HG02678 (cell line): ENCODE data around the gene KIR3DL3.
"Not testable (repeated sequence)": the region's sequence is repeated elsewhere in the genome, so short reads cannot be mapped to it uniquely, and the experiment has no call there.

Experiments
- ATAC-seq: cut with Tn5 transposase; IDR thresholded peaks from one replicate; pipeline ENCODE4 v1.9.1; 2021; ENCODE audit warnings: mild to moderate bottlenecking, moderate library complexity; ENCODE audit not compliant: unreplicated experiment

The KIR3DL3 gene

GRCh38 chr19:54729416-54730188 is 5.4 kb downstream of the KIR3DL3 start:
- no peak for ATAC-seq

DNA sequence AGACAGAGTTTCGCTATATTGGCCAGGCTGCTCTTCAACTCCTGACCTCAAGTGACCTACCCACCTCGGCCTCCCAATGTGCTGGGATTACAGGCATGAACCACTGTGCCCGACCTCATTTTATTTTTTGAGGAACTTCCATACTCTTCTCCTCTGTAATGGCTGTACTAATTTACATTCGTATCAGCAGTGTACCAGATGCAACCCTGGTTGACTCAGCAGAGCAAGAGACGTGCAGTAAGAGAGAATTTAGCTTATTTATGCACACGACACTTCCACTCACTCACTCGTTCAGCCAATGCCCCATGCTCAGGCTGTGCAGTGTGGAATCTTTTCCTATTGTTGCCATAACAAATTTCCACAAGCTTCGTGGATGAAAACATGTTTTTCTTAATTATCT is 6.9 kb downstream of the KIR3DL3 start:
- no peak for ATAC-seq

GRCh38 chr19:54738306-54738705 is 14.1 kb downstream of the KIR3DL3 start, which contains the start of gene KIR2DL3:
KIR2DL3 (plus strand) TSS chr19:54738513; CDS start chr19:54738546, 33 bp downstream.
- ATAC-seq, result not testable (repeated sequence)

- ATAC-seq, result no peak
Measured at GRCh38 chr19:54738715-54739114, 14.5 kb downstream of the KIR3DL3 start.

DNA sequence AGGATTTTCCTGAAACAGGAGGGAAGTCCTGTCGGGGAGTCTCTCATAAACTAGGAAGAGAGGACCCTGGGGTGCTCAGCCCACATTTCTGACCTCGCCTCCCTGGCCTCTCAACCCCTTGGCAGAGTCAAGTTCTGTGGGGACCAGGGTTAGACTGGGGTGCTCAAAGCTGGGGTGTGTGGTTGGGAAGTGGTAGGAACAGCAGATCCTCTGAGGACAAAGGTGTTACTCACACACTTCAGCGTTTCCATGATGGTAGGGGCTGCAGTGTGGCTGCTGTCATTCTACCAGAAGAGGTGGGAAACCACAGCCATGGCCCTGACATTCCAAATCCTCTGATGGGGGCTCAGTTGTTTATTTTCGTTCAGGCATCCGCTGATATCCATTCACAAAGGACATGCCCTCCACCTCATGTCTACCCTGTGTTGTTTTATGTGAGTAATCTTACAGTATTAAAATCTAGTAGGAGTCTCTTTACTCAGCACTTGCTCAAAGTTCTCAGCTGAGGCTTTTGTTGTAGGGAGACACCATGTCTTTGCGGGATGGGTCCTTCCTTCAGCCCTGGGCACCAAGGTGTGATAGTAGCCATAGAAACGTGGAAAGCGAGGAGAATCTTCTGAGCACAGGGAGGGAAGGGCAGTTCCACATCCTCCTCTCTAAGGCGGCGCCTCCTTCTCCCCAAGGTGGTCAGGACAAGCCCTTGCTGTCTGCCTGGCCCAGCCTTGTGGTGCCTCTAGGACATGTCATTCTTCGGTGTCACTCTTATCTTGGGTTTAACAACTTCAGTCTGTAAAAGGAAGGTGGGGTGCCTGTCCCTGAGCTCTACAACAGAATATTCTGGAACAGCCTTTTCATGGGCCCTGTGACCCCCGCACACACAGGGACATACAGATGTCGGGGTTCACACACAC is 15.6 kb downstream of the KIR3DL3 start:
- no peak for ATAC-seq

DNA sequence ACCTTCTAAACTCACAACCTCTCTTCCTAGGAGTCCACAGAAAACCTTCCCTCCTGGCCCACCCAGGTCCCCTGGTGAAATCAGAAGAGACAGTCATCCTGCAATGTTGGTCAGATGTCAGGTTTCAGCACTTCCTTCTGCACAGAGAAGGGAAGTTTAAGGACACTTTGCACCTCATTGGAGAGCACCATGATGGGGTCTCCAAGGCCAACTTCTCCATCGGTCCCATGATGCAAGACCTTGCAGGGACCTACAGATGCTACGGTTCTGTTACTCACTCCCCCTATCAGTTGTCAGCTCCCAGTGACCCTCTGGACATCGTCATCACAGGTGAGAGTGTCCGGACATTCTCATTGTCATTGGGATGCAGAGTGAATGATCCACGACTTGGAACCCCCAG is 17.7 kb downstream of the KIR3DL3 start:
- not testable (repeated sequence) for ATAC-seq

GRCh38 chr19:54744080-54744479 is 19.8 kb downstream of the KIR3DL3 start:
- ATAC-seq, result not testable (repeated sequence)

DNA sequence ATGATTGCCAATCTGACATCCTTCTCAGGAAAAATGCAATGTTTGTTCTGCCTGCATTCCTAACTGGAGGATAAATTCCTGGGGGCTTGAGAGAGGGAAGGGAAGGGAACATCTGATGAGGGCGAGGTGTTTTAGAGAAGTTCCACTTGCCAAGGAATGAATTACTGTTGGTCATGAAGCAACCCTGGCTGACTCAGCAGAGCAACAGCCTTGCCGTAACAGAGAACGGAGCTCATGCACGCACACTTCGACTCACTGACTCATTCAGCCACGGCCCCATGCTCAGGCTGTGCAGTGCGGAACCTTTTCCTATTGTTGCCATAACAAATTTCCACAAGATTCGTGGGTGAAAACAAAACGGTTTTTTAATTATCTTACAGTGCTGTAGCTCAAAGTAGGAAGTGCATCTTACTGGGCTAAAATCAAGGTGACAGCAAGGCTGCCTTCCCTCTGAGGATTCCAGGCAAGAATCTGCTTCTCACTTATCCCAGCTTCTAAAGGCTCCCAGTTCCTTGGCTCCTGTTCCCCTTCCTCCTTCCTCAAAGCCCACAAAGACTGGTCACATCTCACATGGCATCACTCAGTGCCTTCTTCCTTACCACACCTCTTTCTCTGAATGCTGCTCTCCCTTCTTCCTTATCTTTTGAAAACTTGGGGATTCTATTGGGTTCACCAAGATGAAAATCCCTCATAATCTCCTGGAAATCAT is 23.5 kb downstream of the KIR3DL3 start:
- ATAC-seq, result not testable (repeated sequence)

GRCh38 chr19:54750276-54750675 is 26.0 kb downstream of the KIR3DL3 start:
- not testable (repeated sequence) for ATAC-seq

- ATAC-seq, result not testable (repeated sequence)
Measured at GRCh38 chr19:54756204-54757110, 32.2 kb downstream of the KIR3DL3 start.

- ATAC-seq, result not testable (repeated sequence)
Measured at GRCh38 chr19:54758577-54758976, 34.3 kb downstream of the KIR3DL3 start.

DNA sequence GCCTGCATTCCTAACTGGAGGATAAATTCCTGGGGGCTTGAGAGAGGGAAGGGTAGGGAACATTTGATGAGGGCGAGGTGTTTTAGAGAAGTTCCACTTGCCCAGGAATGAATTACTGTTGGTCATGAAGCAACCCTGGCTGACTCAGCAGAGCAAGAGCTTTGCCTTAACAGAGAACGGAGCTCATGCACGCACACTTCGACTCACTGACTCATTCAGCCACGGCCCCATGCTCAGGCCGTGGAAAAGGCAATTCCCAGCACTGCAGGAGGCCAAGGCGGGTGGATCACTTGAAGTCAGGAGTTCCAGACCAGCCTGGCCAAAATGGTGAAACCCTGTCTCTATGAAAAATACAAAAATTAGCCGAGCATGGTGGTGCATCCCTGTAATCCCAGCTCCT is 40.0 kb downstream of the KIR3DL3 start:
- ATAC-seq, result not testable (repeated sequence)

DNA sequence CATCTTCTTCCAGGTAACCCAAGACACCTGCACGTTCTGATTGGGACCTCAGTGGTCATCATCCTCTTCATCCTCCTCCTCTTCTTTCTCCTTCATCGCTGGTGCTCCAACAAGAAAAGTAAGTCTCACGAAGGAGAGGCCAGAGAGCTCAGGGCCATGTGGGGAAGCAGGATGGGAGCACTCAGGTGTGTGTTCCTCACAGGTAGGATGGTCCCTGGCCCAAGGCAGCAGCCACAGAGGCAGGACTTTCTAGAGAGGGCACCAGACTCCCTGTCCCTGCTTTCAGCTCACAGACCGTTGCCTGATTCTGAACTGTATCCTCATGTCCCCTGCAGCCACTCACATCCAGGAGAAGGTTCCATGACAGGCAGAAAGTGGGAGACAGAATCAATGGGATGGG is 42.2 kb downstream of the KIR3DL3 start:
- not testable (repeated sequence) for ATAC-seq

GRCh38 chr19:54769646-54770045 is 45.4 kb downstream of the KIR3DL3 start, which contains the start of gene KIR2DL1:
KIR2DL1 (plus strand) TSS chr19:54769793; CDS start chr19:54769851, 58 bp downstream.
- not testable (repeated sequence) for ATAC-seq

DNA sequence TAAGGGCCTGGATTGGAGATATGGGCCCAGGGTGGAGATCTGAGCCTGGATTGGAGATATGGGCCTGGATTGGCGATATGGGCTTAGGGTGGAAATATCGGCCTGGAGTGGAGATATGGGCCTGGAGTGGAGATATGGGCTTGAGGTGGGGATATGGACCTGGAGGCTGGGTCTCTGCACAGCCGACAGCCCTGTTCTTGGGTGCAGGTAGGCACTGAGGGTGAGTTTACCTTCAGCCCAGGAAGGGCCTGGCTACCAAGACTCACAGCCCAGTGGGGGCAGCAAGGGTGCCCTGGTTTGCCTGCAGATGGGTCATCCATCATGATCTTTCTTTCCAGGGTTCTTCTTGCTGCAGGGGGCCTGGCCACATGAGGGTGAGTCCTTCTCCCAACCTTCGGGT is 46.3 kb downstream of the KIR3DL3 start:
- not testable (repeated sequence) for ATAC-seq

GRCh38 chr19:54771018-54771960 is 47.0 kb downstream of the KIR3DL3 start:
- not testable (repeated sequence) for ATAC-seq

GRCh38 chr19:54772666-54773065 is 48.4 kb downstream of the KIR3DL3 start:
- not testable (repeated sequence) for ATAC-seq

- not testable (repeated sequence) for ATAC-seq
Measured at GRCh38 chr19:54775095-54775815, 51.0 kb downstream of the KIR3DL3 start.
